GM18498 (cell line): ENCODE results near the gene NAGK.
"Not testable (repeated sequence)": the region's sequence is repeated elsewhere in the genome, so short reads cannot be mapped to it uniquely, and the experiment has no call there.

Experiments used
- ATAC-seq: cut with Tn5 transposase; IDR thresholded peaks from one replicate; pipeline ENCODE4 v1.9.1; 2021; ENCODE audit warnings: mild to moderate bottlenecking, moderate library complexity; ENCODE audit not compliant: unreplicated experiment

Gene NAGK

GRCh38 chr2:71103809-71104208 lies 35.4 kb downstream of the NAGK start:
- ATAC-seq = no peak

GRCh38 chr2:71106463-71106862 lies 38.0 kb downstream of the NAGK start:
- not testable (repeated sequence) for ATAC-seq

GRCh38 chr2:71108091-71108490 lies 39.6 kb downstream of the NAGK start:
- ATAC-seq = no peak

- ATAC-seq = no peak
Observed at GRCh38 chr2:71113843-71114242, 45.4 kb downstream of the NAGK start.

GRCh38 chr2:71117063-71117462 lies 48.6 kb downstream of the NAGK start:
- ATAC-seq = no peak

GRCh38 chr2:71120195-71120594 lies 51.7 kb downstream of the NAGK start:
- no peak for ATAC-seq

GRCh38 chr2:71121479-71121878 lies 53.0 kb downstream of the NAGK start:
- ATAC-seq = no peak

GRCh38 chr2:71122387-71123298 lies 54.2 kb downstream of the NAGK start:
- no peak for ATAC-seq

- no peak for ATAC-seq
Observed at GRCh38 chr2:71125506-71126294, 57.3 kb downstream of the NAGK start.

- no peak for ATAC-seq
Observed at GRCh38 chr2:71126957-71127356, 58.5 kb downstream of the NAGK start.
